GM23338 (cell line): ENCODE data around the gene TANGO2. TPM values are rescaled to one million over a fixed set of nuclear protein-coding genes. Genes with fewer than 3 reads are reported as not detected.

Source experiments
- ATAC-seq: fragments of 200-7000 bp; cut with Tn5 transposase; 3 replicates; pipeline ENCODE4 v1.9.1; 2020
- DNase-seq: peaks from one replicate; pipeline ENCODE4 v3.0.0-alpha.2; 2015; ENCODE audit warnings: low spot score
- H2AFZ ChIP-seq: fragments of 200-600 bp; sonication (generic); 2 replicates; pipeline ENCODE4 v1.8.0; 2016; ENCODE audit warnings: antibody characterized with exemption, mild to moderate bottlenecking, moderate library complexity
- H3F3A ChIP-seq: fragments of 200-600 bp; sonication (generic); replicated peaks from 2 replicates; pipeline ENCODE4 v1.8.0; 2017; ENCODE audit warnings: antibody characterized with exemption, mixed run types, low read depth
- H3K27ac ChIP-seq: fragments of 200-600 bp; sonication (generic); 2 replicates; pipeline ENCODE4 v1.6.1; 2016; ENCODE audit warnings: low read depth
- H3K27me3 ChIP-seq: fragments of 200-600 bp; sonication (generic); 2 replicates; pipeline ENCODE4 v1.8.0; 2016; ENCODE audit warnings: mild to moderate bottlenecking, mixed run types, moderate library complexity; ENCODE audit not compliant: insufficient read depth
- H3K36me3 ChIP-seq: fragments of 200-600 bp; sonication (generic); 2 replicates; pipeline ENCODE4 v1.8.0; 2016; ENCODE audit warnings: mild to moderate bottlenecking; ENCODE audit not compliant: insufficient read depth
- H3K4me1 ChIP-seq: fragments of 200-600 bp; sonication (generic); 2 replicates; pipeline ENCODE4 v1.8.0; 2016; ENCODE audit warnings: mild to moderate bottlenecking, moderate library complexity; ENCODE audit not compliant: insufficient read depth
- H3K4me2 ChIP-seq: fragments of 200-600 bp; sonication (generic); 2 replicates; pipeline ENCODE4 v1.7.1; 2017; ENCODE audit warnings: mixed run types
- H3K4me3 ChIP-seq: fragments of 200-600 bp; sonication (generic); 2 replicates; pipeline ENCODE4 v1.6.1; 2016; ENCODE audit warnings: mixed run types
- H3K79me2 ChIP-seq: fragments of 200-600 bp; sonication (generic); replicated peaks from 2 replicates; pipeline ENCODE4 v1.8.0; 2017; ENCODE audit warnings: mild to moderate bottlenecking; ENCODE audit not compliant: insufficient read depth
- H3K9me2 ChIP-seq: fragments of 200-600 bp; sonication (generic); 2 replicates; pipeline ENCODE4 v1.8.0; 2017; ENCODE audit not compliant: insufficient read depth
- H4K20me1 ChIP-seq: fragments of 200-600 bp; sonication (generic); replicated peaks from 2 replicates; pipeline ENCODE4 v1.8.0; 2017; ENCODE audit warnings: mild to moderate bottlenecking; ENCODE audit not compliant: insufficient read depth
- H3K27ac Mint-ChIP-seq: 2 replicates; pipeline ENCODE4 v1.8.0; 2020; ENCODE audit warnings: inconsistent platforms, mild to moderate bottlenecking, moderate library complexity, mixed read lengths
- H3K27me3 Mint-ChIP-seq: 3 replicates; pipeline ENCODE4 v1.8.0; 2022; ENCODE audit warnings: low read depth, mild to moderate bottlenecking, moderate library complexity, mixed read lengths, inconsistent platforms; ENCODE audit not compliant: insufficient read depth, poor library complexity
- H3K36me3 Mint-ChIP-seq: 3 replicates; pipeline ENCODE4 v1.8.0; 2021; ENCODE audit warnings: low read depth, mild to moderate bottlenecking, inconsistent platforms, moderate library complexity, mixed read lengths
- H3K4me1 Mint-ChIP-seq: 3 replicates; pipeline ENCODE4 v1.8.0; 2020; ENCODE audit warnings: mild to moderate bottlenecking, inconsistent platforms, mixed read lengths
- H3K4me3 Mint-ChIP-seq: 3 replicates; pipeline ENCODE4 v1.8.0; 2021; ENCODE audit warnings: moderate library complexity, mild to moderate bottlenecking, inconsistent platforms, mixed read lengths
- H3K9me3 Mint-ChIP-seq: 3 replicates; pipeline ENCODE4 v1.8.0; 2020; ENCODE audit warnings: moderate library complexity, mild to moderate bottlenecking, inconsistent platforms, mixed read lengths
- CREB1 ChIP-seq: fragments of 250-450 bp; sonication (Bioruptor Pico); IDR thresholded peaks from 2 replicates; pipeline ENCODE4 v1.5.0; 2020; ENCODE audit warnings: low read depth, mild to moderate bottlenecking, moderate library complexity
- EZH2 ChIP-seq: fragments of 200-600 bp; sonication (generic); IDR thresholded peaks from one replicate; pipeline ENCODE4 v1.8.0; 2017; ENCODE audit warnings: antibody characterized with exemption, mild to moderate bottlenecking, low read depth; ENCODE audit not compliant: unreplicated experiment
- EZH2phosphoT487 ChIP-seq: fragments of 200-600 bp; sonication (generic); IDR thresholded peaks from one replicate; pipeline ENCODE4 v1.8.1; 2018; ENCODE audit warnings: antibody characterized with exemption; ENCODE audit not compliant: unreplicated experiment
- JUNB ChIP-seq: IDR thresholded peaks from one replicate; pipeline ENCODE4 v1.6.1; 2016; ENCODE audit warnings: antibody characterized with exemption; ENCODE audit not compliant: unreplicated experiment
- NANOG ChIP-seq: IDR thresholded peaks from 2 replicates; pipeline ENCODE4 v1.6.1; 2016; ENCODE audit warnings: antibody characterized with exemption, borderline replicate concordance
- POLR2AphosphoS5 ChIP-seq: IDR thresholded peaks from 2 replicates; pipeline ENCODE4 v1.6.1; 2016; ENCODE audit warnings: antibody characterized with exemption, low read depth
- STAT1 ChIP-seq: IDR thresholded peaks from one replicate; pipeline ENCODE4 v1.6.1; 2016; ENCODE audit warnings: antibody characterized with exemption; ENCODE audit not compliant: unreplicated experiment
- ZNF331 ChIP-seq: fragments of 250-450 bp; sonication (Bioruptor Pico); IDR thresholded peaks from 2 replicates; pipeline ENCODE4 v1.5.0; 2020; ENCODE audit warnings: low read depth, mild to moderate bottlenecking, moderate library complexity
- polyA plus RNA-seq: library from polyadenylated mRNA; unstranded; fragments of >200 nt; fragmentation: Nextera tagmentation; extraction: Ambion mirVana; gene quantifications from 2 replicates; pipeline ENCODE4 v1.2.1, GENCODE V29; 2016
- total RNA-seq: library from RNA; depleted of rRNA; stranded (reverse); fragments of >200 nt; shearing (Covaris generic); gene quantifications from 2 replicates; pipeline ENCODE4 v1.2.3, GENCODE V29; 2014
- TF ChIP-seq, protein P1 (sequence below): IDR thresholded peaks from 2 replicates; pipeline ENCODE4 v1.6.1; 2016; ENCODE audit warnings: antibody characterized with exemption
- TF ChIP-seq, protein P2 (sequence below), 2 experiments: fragments of 200-600 bp in 1 of 2; sonication (generic) in 1 of 2; conservative IDR thresholded peaks; 2 replicates each; pipeline versions ENCODE4 v1.5.1 to v1.6.1; 2016 to 2017; ENCODE audit warnings: antibody characterized with exemption in 2 of 2, low read depth in 2 of 2, mild to moderate bottlenecking in 2 of 2, moderate library complexity in 1 of 2
- TF ChIP-seq, protein P3 (sequence below): IDR thresholded peaks from one replicate; pipeline ENCODE4 v1.6.1; 2018; ENCODE audit warnings: antibody characterized with exemption; ENCODE audit not compliant: unreplicated experiment

Gene TANGO2
- total and polyA plus RNA-seq, 2 experiments from 2014 or later = 6.9 to 15.0 TPM

DNA sequence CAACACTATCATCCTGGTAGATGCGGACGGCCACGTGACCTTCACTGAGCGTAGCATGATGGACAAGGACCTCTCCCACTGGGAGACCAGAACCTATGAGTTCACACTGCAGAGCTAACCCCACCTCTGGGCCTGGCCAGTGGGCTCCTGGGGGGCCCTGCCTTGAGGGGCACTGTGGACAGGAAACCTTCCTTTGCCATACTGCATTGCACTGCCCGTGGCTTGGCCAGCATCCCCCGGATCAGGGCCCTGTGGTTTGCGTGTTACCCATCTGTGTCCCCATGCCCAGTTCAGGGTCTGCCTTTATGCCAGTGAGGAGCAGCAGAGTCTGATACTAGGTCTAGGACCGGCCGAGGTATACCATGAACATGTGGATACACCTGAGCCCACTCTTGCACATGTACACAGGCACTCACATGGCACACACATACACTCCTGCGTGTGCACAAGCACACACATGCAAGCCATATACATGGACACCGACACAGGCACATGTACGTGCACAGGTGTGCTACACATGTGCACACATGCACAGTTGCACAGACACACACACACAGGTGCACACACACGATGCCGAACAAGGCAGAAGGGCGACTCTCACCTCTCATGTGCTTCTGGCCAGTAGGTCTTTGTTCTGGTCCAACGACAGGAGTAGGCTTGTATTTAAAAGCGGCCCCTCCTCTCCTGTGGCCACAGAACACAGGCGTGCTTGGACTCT lies 43.8 kb downstream of the TANGO2 start:
- H3K4me3 ChIP-seq = no peak overlapping the region
- H3K9me2 ChIP-seq = no peaks in the 10 kb centered on the region
- TF ChIP-seq, protein P1, sequence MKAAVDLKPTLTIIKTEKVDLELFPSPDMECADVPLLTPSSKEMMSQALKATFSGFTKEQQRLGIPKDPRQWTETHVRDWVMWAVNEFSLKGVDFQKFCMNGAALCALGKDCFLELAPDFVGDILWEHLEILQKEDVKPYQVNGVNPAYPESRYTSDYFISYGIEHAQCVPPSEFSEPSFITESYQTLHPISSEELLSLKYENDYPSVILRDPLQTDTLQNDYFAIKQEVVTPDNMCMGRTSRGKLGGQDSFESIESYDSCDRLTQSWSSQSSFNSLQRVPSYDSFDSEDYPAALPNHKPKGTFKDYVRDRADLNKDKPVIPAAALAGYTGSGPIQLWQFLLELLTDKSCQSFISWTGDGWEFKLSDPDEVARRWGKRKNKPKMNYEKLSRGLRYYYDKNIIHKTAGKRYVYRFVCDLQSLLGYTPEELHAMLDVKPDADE = no peak
- TF ChIP-seq EZH2 = no peak
- no peak for TF ChIP-seq ZNF331 (CRISPR knock-in tag)
- TF ChIP-seq STAT1 = no peak
- no peak for TF ChIP-seq EZH2phosphoT487
- no peak for TF ChIP-seq CREB1 (CRISPR knock-in tag)
- TF ChIP-seq, protein P2, sequence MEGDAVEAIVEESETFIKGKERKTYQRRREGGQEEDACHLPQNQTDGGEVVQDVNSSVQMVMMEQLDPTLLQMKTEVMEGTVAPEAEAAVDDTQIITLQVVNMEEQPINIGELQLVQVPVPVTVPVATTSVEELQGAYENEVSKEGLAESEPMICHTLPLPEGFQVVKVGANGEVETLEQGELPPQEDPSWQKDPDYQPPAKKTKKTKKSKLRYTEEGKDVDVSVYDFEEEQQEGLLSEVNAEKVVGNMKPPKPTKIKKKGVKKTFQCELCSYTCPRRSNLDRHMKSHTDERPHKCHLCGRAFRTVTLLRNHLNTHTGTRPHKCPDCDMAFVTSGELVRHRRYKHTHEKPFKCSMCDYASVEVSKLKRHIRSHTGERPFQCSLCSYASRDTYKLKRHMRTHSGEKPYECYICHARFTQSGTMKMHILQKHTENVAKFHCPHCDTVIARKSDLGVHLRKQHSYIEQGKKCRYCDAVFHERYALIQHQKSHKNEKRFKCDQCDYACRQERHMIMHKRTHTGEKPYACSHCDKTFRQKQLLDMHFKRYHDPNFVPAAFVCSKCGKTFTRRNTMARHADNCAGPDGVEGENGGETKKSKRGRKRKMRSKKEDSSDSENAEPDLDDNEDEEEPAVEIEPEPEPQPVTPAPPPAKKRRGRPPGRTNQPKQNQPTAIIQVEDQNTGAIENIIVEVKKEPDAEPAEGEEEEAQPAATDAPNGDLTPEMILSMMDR (conservative IDR thresholded peaks at IDR 0.05; ENCODE audit: low read depth in 2 of 2) = no peak
- TF ChIP-seq, protein P3, sequence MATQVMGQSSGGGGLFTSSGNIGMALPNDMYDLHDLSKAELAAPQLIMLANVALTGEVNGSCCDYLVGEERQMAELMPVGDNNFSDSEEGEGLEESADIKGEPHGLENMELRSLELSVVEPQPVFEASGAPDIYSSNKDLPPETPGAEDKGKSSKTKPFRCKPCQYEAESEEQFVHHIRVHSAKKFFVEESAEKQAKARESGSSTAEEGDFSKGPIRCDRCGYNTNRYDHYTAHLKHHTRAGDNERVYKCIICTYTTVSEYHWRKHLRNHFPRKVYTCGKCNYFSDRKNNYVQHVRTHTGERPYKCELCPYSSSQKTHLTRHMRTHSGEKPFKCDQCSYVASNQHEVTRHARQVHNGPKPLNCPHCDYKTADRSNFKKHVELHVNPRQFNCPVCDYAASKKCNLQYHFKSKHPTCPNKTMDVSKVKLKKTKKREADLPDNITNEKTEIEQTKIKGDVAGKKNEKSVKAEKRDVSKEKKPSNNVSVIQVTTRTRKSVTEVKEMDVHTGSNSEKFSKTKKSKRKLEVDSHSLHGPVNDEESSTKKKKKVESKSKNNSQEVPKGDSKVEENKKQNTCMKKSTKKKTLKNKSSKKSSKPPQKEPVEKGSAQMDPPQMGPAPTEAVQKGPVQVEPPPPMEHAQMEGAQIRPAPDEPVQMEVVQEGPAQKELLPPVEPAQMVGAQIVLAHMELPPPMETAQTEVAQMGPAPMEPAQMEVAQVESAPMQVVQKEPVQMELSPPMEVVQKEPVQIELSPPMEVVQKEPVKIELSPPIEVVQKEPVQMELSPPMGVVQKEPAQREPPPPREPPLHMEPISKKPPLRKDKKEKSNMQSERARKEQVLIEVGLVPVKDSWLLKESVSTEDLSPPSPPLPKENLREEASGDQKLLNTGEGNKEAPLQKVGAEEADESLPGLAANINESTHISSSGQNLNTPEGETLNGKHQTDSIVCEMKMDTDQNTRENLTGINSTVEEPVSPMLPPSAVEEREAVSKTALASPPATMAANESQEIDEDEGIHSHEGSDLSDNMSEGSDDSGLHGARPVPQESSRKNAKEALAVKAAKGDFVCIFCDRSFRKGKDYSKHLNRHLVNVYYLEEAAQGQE = no peak
- TF ChIP-seq JUNB = no peak
- TF ChIP-seq POLR2AphosphoS5 = no peak
- no peak for TF ChIP-seq NANOG
- DNase-seq (no peak), ATAC-seq (no peak)
- H4K20me1 ChIP-seq = no peaks in the 10 kb centered on the region
- Mint-ChIP-seq H3K27me3 (peaks cover 5% of the 10 kb centered on the region), H3K9me3 (no peaks in the 10 kb centered on the region), H3K4me3 (no peak overlapping the region), H3K36me3 (no peaks in the 10 kb centered on the region; the same call in 2 of the 3 replicates), H3K27ac (no peak overlapping the region), H3K4me1 (no peaks in the 10 kb centered on the region)
- no peak overlapping the region for H2AFZ ChIP-seq
- H3K4me1 ChIP-seq = no peaks in the 10 kb centered on the region
- no peak overlapping the region for H3K27ac ChIP-seq
- H3F3A ChIP-seq = no peaks in the 10 kb centered on the region
- no peaks in the 10 kb centered on the region for H3K27me3 ChIP-seq
- no peaks in the 10 kb centered on the region for H3K36me3 ChIP-seq
- no peak overlapping the region for H3K4me2 ChIP-seq
- H3K79me2 ChIP-seq = no peaks in the 10 kb centered on the region
